NCI-H1694 (cell line): ENCODE measurements around the gene PSMD13.

Source experiments
- DNase-seq: peaks from one replicate; lab custom pipeline; 2025; lab: John Stamatoyannopoulos, UW

The PSMD13 gene

DNA sequence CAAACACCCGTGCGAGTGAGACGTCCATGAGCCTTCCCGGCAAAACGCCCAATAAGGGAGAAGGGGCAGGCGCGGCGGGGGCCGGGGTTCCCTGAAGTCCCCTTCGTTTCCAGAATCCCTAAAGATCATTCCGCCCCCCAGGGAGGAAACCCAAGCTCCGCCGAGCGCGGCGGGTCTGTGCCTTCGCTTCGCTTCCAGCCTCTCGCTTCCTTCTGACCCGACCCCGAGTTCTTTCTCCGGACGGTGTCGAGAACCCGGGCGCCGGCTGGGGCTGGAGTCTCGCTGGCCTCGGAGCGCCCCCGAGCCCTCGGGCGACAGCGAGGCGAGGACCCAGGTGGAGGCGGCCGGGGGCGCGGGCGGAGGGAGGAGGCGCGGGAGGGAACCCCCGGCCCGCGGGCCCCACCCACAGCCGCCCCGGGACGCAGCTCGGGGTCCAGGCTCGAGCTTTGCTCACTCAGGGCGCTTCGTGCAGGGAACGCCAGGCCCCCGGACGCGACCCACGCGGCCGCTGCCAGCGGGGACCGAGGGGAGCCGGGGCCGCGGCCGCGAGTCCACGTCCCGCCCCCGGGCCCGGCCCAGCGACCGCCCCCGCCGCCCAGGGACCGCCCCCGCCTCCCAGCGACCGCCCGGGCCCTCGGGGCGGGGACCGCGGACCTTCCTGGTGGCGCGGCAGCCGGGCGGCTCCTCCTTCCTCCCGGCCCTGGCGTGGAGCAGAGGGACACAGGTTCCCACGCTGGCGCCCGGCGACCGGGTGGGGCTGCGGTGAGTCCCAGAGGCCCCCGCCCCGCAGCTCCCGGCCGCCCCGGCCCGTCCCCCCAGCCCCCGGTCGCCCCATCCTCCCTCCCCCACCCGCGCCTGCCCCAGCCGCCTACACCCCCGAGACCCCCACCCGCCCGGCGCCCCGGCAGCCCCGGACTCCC lies 52.0 kb downstream of the PSMD13 start, which contains the start of gene PGGHG:
Gene PGGHG, plus strand, starts transcription at position 649 of the 920 bp plus-strand sequence. CDS start 691 bp downstream, outside the sequence.
- no peak for DNase-seq

DNA sequence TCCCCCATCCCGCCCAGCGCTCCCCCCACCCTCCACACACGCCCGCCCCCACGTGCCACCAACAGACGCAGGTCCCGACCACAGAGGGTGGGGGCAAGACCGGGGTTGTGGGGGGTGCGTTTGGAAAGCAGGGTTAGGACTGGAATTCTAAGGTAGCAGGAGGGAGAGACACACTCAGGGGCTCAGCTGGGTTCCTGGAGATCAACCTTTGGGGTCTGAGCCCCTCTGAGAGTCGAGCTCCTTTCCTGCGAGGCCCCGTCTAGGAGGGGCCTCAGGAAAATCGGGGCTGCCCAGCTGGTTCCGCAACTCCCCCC lies 52.6 kb downstream of the PSMD13 start:
- DNase-seq, result no peak

- DNase-seq, result no peak
Observed at GRCh38 chr11:289712-290620, 53.2 kb downstream of the PSMD13 start.

DNA sequence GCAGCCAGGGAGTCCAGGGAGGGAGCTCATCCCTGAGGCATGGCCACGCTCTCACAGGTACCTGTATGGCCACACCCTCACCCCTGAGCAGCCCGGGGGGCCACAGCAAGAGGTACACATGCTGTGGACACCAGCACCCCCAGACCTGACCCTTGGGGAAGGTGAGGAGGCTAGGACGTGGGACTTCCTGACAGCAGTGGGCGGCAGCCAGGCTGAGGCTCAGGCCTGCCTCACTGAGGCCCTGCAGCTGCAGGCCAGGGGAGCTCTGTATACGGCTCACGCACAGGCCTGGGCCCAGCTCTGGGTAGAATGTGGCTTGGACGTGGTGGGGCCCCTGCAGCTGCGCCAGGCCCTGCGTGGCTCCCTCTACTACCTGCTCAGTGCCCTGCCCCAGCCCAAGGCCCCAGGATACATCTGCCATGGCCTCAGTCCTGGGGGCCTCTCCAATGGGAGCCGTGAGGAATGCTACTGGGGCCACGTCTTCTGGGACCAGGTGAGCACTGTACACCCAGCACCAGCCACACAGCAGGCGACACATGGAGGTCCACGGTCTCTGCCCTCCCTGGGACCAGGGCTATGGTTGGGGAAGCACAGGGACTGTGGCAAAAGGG lies 54.0 kb downstream of the PSMD13 start:
- DNase-seq, result no peak

DNA sequence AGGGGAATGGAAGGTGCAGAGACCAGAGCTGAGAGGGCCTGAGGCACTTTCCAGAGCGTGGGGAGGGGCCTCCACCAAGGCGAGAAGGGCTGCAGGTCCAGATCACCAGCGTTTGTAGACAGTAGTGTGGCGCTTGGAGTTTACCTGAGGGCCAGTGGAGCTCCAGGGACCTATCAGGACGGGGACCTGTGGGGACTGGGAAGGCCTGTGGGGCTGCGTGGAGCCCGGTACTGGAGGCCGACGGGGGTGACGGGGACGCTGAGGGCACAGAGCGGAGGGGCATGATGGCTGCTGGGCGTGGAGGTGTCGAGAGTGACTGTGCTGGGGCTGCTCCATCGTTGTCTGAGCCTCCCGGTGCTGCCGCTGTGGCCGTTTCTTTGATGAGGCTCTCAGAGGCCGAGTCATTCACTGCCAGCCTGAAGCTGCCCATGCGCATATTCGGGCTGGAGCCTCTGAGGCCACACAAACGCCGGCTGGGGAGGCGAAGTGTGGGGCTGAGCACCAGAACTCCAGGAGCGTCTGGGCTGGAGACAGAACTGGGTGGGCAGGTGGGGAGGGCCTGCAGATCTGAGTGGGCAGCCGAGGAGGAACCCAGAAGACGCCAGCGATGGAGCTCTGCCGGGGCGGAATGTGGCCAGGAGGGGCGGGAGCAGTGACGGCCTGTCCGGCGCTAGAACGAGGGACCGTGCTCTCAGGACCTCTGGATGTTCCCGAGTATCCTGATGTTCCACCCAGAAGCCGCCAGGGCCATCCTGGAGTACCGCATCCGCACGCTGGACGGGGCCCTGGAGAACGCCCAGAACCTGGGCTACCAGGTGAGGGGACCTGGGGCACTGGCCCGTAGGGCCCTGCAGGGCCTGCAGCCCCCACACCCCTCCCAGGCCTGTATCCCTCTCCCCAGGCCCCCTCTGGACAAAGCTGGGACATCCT lies 54.8 kb downstream of the PSMD13 start:
- DNase-seq, result no peak

DNA sequence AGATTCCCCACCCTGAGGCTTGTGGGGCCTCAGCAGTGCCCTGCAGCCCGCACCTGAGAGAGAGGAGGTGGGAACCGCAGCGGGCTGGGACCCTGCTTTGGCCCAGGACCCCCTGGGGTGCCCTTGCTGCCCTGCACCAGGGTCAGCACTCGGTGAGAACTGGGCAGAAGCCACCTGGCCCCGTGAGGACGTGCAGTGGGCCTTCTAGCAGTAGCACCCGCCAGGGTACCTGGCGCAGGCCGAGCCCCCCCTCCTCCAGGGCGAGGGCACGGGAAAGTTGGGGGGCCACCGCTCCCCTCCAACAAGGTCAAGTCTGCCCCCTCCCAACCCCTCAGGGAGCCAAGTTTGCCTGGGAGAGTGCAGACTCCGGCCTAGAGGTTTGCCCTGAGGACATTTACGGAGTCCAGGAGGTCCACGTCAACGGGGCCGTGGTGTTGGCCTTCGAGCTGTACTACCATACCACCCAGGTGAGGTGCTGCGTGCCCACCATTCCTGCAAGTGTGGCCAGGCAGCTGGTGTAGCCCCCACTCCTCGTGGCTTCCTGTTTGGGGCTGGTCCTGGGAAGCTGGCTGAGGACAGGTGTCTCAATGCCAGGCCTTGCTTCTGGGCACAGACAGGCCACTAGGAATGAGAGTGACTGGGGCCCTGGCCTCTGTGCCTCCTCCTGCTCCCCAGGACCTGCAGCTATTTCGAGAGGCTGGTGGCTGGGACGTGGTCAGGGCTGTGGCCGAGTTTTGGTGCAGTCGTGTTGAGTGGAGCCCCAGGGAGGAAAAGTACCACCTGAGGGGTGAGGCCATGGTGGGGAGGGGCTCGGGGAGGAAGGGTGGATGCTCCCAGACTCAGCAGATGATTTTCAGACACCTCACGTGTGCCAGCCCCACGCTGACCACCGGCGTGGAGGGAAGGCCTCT lies 55.7 kb downstream of the PSMD13 start:
- no peak for DNase-seq

DNA sequence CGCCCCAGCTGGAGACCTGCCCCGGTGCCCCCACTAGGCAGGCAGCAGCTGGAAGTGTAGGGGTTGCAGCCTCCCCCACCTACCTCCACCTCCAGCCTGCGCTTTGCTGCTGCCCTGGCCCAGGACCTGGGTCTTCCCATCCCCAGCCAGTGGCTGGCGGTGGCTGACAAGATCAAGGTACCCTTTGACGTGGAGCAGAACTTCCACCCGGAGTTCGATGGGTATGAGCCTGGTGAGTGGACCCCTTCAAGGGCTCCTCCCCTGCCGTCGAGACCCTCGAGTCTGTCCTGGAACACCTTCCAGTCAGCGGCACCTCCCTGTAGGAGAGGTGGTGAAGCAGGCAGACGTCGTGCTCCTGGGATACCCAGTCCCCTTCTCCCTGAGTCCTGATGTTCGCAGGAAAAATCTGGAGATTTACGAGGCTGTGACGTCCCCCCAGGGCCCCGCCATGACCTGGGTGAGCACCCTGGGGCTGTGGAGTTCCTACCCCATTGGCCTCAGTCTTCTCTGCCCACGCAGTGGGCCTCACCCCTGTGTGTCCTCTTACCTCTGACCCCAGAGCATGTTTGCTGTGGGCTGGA lies 56.6 kb downstream of the PSMD13 start:
- DNase-seq, result no peak

DNA sequence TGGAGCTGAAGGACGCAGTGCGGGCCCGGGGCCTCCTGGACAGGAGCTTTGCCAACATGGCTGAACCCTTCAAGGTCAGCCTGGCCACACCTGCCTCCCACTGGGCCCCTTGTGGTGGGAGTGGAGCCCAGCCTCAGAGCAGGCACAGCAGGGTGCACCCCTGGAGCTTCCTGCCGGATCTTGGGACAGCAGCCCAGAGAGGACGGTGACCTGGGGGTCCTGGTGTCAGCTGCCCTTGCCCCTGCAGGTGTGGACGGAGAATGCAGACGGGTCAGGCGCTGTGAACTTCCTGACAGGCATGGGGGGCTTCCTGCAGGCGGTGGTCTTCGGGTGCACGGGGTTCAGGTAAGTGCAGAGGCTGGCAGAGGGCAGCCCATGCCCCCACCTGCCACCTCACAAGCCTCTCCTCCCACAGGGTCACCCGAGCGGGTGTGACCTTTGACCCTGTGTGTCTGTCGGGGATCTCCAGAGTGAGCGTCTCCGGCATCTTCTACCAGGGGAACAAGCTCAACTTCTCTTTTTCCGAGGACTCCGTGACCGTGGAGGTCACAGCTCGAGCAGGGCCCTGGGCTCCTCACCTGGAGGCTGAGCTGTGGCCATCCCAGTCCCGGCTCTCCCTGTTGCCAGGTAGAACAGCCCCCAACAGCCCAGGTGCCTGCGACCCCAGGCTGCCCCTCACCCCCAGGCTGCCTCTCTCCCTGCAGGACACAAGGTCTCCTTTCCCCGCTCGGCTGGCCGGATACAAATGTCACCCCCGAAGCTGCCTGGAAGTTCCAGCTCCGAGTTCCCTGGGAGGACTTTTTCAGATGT lies 57.3 kb downstream of the PSMD13 start:
- DNase-seq, result no peak

DNA sequence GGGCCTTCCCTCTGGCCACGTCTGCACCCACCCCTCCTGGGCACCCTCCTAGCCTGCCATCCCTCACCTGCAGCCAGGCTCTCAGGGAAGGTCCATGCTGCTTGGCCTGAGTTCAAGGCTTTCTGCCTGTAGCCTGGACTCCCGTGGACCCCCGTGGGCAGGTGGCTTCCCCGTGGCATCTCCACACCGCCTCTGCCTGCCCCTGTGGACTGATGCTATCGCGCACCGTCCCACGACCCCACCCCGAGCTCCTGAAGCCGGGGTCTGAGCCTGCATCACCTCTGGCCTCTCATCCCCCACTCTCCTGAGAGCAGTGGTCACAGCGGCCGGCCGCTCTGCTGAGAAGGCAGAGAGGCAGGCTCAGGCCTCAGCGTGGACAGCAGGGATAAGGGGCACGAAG lies 58.0 kb downstream of the PSMD13 start:
- DNase-seq, result no peak

- DNase-seq, result no peak
Observed at GRCh38 chr11:295351-296170, 58.8 kb downstream of the PSMD13 start.

DNA sequence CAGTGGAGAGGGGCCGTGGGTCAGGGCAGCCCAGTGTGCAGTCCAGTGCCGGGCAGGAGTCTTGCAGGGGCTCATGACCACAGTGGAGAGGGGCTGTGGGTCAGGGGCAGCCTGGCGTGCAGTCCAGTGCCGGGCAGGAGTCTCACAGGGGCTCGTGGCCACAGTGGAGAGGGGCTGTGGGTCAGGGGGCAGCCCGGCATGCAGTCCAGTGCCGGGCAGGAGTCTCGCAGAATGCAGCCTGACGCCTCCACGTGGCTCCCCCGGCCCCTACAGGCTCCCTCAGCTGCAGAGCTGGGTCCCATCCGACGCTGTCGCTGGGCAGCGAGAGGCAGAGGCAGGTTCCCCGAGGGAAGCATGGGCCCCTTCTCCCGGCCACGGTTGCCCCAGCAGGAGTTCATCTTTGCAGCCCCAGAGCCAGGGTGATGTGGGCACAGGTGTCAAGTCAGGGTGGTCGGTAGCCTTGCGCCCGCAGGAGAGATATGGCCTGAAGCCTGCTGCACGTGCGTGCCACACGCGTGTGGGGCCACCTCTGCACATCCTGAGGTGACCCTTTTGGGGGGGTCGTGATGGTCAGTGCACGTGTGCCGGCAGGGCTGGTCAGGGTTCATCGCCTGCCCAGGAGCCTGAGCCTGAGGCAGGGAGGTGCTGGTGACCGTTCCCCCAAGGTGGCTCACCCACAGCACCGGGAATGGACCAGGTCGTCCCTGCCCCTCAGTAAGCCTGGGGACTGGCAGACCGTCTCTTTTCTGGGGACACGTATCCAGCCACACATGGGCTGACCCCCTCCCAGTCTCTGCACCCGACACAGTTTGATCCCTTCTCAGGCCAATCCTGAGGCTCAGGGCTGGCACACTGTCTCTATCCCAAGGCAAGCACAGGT lies 59.6 kb downstream of the PSMD13 start:
- DNase-seq, result no peak

- no peak for DNase-seq
Observed at GRCh38 chr11:297051-297585, 60.3 kb downstream of the PSMD13 start.

DNA sequence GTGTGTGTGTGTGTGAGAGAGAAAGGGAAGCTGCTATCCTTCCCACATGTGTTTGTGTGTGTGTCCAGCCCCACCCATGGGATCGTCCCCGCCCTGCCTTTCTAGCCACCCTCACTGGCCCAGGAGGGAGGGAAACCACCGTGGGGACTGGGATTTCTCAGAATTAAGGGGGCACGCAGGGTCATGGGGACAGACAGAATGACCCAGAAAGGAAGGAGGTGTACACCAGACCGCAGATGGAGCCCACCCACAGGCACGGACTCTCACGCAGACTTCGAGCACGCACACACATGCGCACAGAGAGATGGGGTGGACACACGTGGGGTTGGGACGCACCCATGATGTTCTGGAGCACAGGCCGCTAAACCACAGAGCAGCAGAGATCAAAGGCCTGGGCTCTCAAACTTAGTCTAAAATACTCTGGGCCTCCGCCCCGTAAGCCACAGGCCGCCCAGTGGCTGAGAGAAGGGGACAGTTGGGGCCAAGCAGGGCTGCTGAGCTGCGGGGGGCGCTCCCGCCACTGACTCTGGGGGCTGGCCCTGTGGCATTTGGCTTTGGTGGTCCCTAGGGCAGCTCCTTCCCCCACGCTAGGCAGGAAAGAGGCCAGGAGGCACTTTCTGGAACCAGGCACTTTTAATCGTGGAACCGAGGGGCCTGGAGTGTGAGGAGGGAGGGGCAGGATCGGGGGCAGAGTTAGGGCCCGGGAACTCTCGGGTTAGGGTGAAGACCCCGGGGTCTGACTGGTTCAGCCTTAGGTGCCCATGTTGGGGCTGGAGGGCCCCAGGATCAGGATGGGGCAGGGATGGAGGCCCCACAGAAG lies 61.0 kb downstream of the PSMD13 start:
- no peak for DNase-seq

DNA sequence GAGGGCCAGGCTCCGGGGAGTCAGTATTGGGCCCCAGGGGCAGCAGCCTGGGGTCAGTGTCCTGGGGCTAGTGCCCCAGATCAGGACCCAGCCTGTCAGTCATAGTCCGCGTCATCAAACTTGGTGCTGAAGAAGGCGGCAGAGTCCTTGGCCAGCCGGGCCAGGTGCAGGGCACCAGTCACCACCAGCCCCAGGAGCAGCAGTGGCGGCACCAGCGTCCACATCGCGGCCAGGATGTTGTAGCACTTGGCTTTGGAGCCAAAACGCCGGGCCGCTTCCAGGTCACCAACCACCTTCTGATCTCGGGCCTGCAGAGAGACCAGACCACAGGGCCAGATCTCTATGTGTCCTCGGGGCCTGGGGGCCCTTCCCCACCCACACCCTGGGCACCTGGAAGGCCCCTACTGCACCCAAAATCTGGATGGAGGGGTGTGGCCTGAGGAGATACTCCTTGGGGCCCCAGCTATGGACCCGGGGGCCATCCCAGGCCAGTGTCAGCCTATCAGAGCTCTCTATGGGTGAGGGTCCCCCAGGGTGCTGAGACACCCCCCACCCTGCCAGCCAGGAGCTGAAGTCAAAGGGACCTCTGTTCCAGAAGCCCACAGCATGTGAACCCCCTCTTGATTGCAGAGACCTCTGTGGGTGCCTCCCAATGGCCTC lies 61.8 kb downstream of the PSMD13 start:
- DNase-seq, result no peak

GRCh38 chr11:299081-299891 lies 62.5 kb downstream of the PSMD13 start, which contains the start of gene IFITM5:
Gene IFITM5, minus strand, starts transcription at chr11:299526. Its CDS starts 36 bp downstream, at chr11:299490.
- DNase-seq, result no peak
